HCT116 (cell line): ENCODE results near the gene KRTCAP2. TPM values are rescaled to one million over a fixed set of nuclear protein-coding genes. Genes with fewer than 3 reads are reported as not detected.
A peak's percentile ranks its signal among the peaks of the same experiment; 100 is the strongest.

Source experiments
- ATAC-seq: fragments of 200-7000 bp; cut with Tn5 transposase; 2 replicates; pipeline ENCODE4 v1.9.1; 2020; ENCODE audit warnings: mild to moderate bottlenecking, moderate library complexity
- BruUV-seq: library from RNA; stranded (reverse); fragments of 400-500 nt; replicated peaks from 2 replicates; lab custom pipeline; 2021; lab: Mats Ljungman, UMichigan
- CTCF ChIA-PET: fragments of 300-600 bp; sonication (Branson Sonifier 250); formaldehyde crosslinking; loops from one replicate; lab custom pipeline; 2021; ENCODE audit warnings: antibody characterized with exemption; lab: Charles Lee
- POLR2A ChIA-PET: fragments of 300-600, 350-600 bp; sonication (Branson Sonifier 250); formaldehyde crosslinking; loops from one replicate; lab custom pipeline; 2021; ENCODE audit warnings: antibody characterized with exemption; lab: Charles Lee
- RAD21 ChIA-PET, 2 experiments: fragments of 300-600 bp; sonication (Branson Sonifier 250); formaldehyde crosslinking; loops; one replicate each; lab custom pipeline; 2023; ENCODE audit warnings: low total read pairs in 2 of 2; ENCODE audit not compliant: uncharacterized antibody in 2 of 2, unreplicated experiment in 2 of 2, low non-redundant PET in 1 of 2; lab: Charles Lee
- DNase-seq: peaks from one replicate; pipeline ENCODE4 v3.0.0-alpha.2; 2010; ENCODE audit warnings: low read depth, low spot score
- H2AFZ ChIP-seq: fragments of 200-600 bp; shearing (Covaris generic), sonication (generic); 2 replicates; pipeline ENCODE4 v1.6.1; 2017; ENCODE audit warnings: low read depth, mixed run types, mixed read lengths, antibody characterized with exemption, low read length; ENCODE audit not compliant: poor library complexity, severe bottlenecking
- H3K27ac ChIP-seq: 2 replicates; pipeline ENCODE4 v1.5.1; 2012; ENCODE audit warnings: low read depth, low read length
- H3K27me3 ChIP-seq: fragments of 200-600 bp; sonication (generic); 2 replicates; pipeline ENCODE4 v1.6.1; 2016; ENCODE audit warnings: mixed run types, low read length, mixed read lengths; ENCODE audit not compliant: insufficient read depth
- H3K36me3 ChIP-seq, 2 experiments: fragments of 200-500 bp in 1 of 2; fragments of 200-600 bp in 1 of 2; sonication (Bioruptor generic) in 1 of 2; sonication (generic) in 1 of 2; 2 replicates each; pipeline versions ENCODE4 v1.5.1 to v1.6.1; 2014 to 2016; ENCODE audit warnings: low read length in 2 of 2, inconsistent platforms in 1 of 2, mixed read lengths in 1 of 2, mixed run types in 1 of 2; ENCODE audit not compliant: insufficient read depth in 2 of 2, control insufficient read depth in 1 of 2
- H3K4me1 ChIP-seq, 2 experiments: fragments of 200-600 bp in 1 of 2; sonication (generic) in 1 of 2; 2 replicates each; pipeline versions ENCODE4 v1.5.1 to v1.6.1; 2012 to 2017; ENCODE audit warnings: low read length in 2 of 2, inconsistent platforms in 1 of 2, mild to moderate bottlenecking in 1 of 2, mixed read lengths in 1 of 2, mixed run types in 1 of 2, moderate library complexity in 1 of 2; ENCODE audit not compliant: insufficient read depth in 2 of 2, control insufficient read depth in 1 of 2
- H3K4me2 ChIP-seq: fragments of 200-600 bp; sonication (generic); 2 replicates; pipeline ENCODE4 v1.6.1; 2017; ENCODE audit warnings: mixed run types, low read length, mixed read lengths
- H3K4me3 ChIP-seq, 2 experiments: fragments of 200-600 bp in 1 of 2; sonication (generic) in 1 of 2; replicated peaks in 1 of 2; 2 replicates each; pipeline ENCODE4 v1.5.1; 2011 to 2016; ENCODE audit warnings: low read length in 2 of 2, control low read depth in 1 of 2, low read depth in 1 of 2, mild to moderate bottlenecking in 1 of 2, mixed read lengths in 1 of 2, mixed run types in 1 of 2
- H3K79me2 ChIP-seq: fragments of 200-600 bp; sonication (generic); 2 replicates; pipeline ENCODE4 v1.6.1; 2017; ENCODE audit warnings: mild to moderate bottlenecking, mixed run types, low read length, moderate library complexity, mixed read lengths; ENCODE audit not compliant: insufficient read depth
- H3K9ac ChIP-seq: fragments of 200-600 bp; sonication (generic); 2 replicates; pipeline ENCODE4 v1.6.1; 2016; ENCODE audit warnings: low read length, mixed read lengths
- H3K9me2 ChIP-seq: fragments of 200-600 bp; sonication (generic), shearing (Covaris generic); 2 replicates; pipeline ENCODE4 v1.6.1; 2017; ENCODE audit warnings: mixed run types, mild to moderate bottlenecking, moderate library complexity; ENCODE audit not compliant: insufficient read depth
- H3K9me3 ChIP-seq, 2 experiments: fragments of 200-500 bp in 1 of 2; fragments of 200-600 bp in 1 of 2; sonication (Bioruptor generic) in 1 of 2; sonication (generic) in 1 of 2; 2 replicates each; pipeline ENCODE4 v1.6.1; 2014 to 2017; ENCODE audit warnings: low read length in 2 of 2, mixed read lengths in 2 of 2, inconsistent platforms in 1 of 2, low read depth in 1 of 2, mild to moderate bottlenecking in 1 of 2, mixed run types in 1 of 2, moderate library complexity in 1 of 2; ENCODE audit not compliant: control insufficient read depth in 1 of 2, insufficient read depth in 1 of 2
- H4K20me1 ChIP-seq: fragments of 200-600 bp; sonication (generic), shearing (Covaris generic); 2 replicates; pipeline ENCODE4 v1.6.1; 2017; ENCODE audit warnings: mixed run types, mild to moderate bottlenecking, moderate library complexity; ENCODE audit not compliant: insufficient read depth
- CBX3 ChIP-seq: IDR thresholded peaks from 2 replicates; pipeline ENCODE4 v1.6.1; 2012; ENCODE audit warnings: low read depth
- CTCF ChIP-seq, 3 experiments: fragments of 200-600 bp in 1 of 3; sonication (generic) in 1 of 3; IDR thresholded peaks in 2 of 3; conservative IDR thresholded peaks in 1 of 3; 2 replicates each; pipeline ENCODE4 v1.5.1; 2012 to 2017; ENCODE audit warnings: low read depth in 2 of 3, low read length in 2 of 3, antibody characterized with exemption in 1 of 3, borderline replicate concordance in 1 of 3, control low read depth in 1 of 3, mild to moderate bottlenecking in 1 of 3, mixed read lengths in 1 of 3, mixed run types in 1 of 3, moderate library complexity in 1 of 3; ENCODE audit not compliant: insufficient read depth in 1 of 3
- ELF1 ChIP-seq: IDR thresholded peaks from 2 replicates; pipeline ENCODE4 v1.6.1; 2012; ENCODE audit warnings: low read depth, borderline replicate concordance
- EZH2 ChIP-seq: fragments of 200-600 bp; sonication (generic); IDR thresholded peaks from 2 replicates; pipeline ENCODE4 v1.6.1; 2017; ENCODE audit warnings: antibody characterized with exemption, mixed run types
- EZH2phosphoT487 ChIP-seq: fragments of 200-600 bp; IDR thresholded peaks from 2 replicates; pipeline ENCODE4 v1.6.1; 2018; ENCODE audit warnings: antibody characterized with exemption, borderline replicate concordance
- JUND ChIP-seq: IDR thresholded peaks from 2 replicates; pipeline ENCODE4 v1.6.1; 2012
- POLR2A ChIP-seq: IDR thresholded peaks from 2 replicates; pipeline ENCODE4 v1.7.0; 2011; ENCODE audit warnings: borderline replicate concordance; ENCODE audit not compliant: insufficient read depth, insufficient read length; ENCODE audit errors: extremely low read depth
- POLR2AphosphoS5 ChIP-seq: IDR thresholded peaks from 2 replicates; pipeline ENCODE4 v1.6.1; 2011; ENCODE audit warnings: mild to moderate bottlenecking, low read depth, low read length, moderate library complexity
- RAD21 ChIP-seq: IDR thresholded peaks from 2 replicates; pipeline ENCODE4 v1.6.1; 2012; ENCODE audit warnings: low read depth, mild to moderate bottlenecking
- SIN3A ChIP-seq: IDR thresholded peaks from 2 replicates; pipeline ENCODE4 v1.6.1; 2012; ENCODE audit warnings: low read depth
- SP1 ChIP-seq: IDR thresholded peaks from 2 replicates; pipeline ENCODE4 v1.6.1; 2012; ENCODE audit warnings: low read depth
- YY1 ChIP-seq: IDR thresholded peaks from 2 replicates; pipeline ENCODE4 v1.6.1; 2011; ENCODE audit warnings: low read length, low read depth, moderate library complexity, mild to moderate bottlenecking; ENCODE audit not compliant: insufficient replicate concordance; ENCODE audit errors: extremely low read depth
- ZBTB33 ChIP-seq: IDR thresholded peaks from 2 replicates; pipeline ENCODE4 v1.6.1; 2011; ENCODE audit warnings: mild to moderate bottlenecking, low read length, moderate library complexity; ENCODE audit not compliant: insufficient replicate concordance; ENCODE audit errors: extremely low read depth
- ZFX ChIP-seq: fragments of 450-650 bp; IDR thresholded peaks from 2 replicates; pipeline ENCODE4 v1.6.1; 2017
- intact Hi-C: fragments of 100-400 bp; cut with micrococcal nuclease; formaldehyde crosslinking; loops from 2 replicates; pipeline ENCODE4 v1.10.0; 2022
- total RNA-seq: library from RNA; stranded (reverse); gene quantifications from one replicate; pipeline ENCODE4 v1.2.1, GENCODE V29; 2021; ENCODE audit not compliant: unreplicated experiment
- TF ChIP-seq, protein P1 (sequence below): IDR thresholded peaks from 2 replicates; pipeline ENCODE4 v1.6.1; 2012

Gene KRTCAP2
- total RNA-seq, 1 experiment from 2014 or later, result 143 TPM

DNA sequence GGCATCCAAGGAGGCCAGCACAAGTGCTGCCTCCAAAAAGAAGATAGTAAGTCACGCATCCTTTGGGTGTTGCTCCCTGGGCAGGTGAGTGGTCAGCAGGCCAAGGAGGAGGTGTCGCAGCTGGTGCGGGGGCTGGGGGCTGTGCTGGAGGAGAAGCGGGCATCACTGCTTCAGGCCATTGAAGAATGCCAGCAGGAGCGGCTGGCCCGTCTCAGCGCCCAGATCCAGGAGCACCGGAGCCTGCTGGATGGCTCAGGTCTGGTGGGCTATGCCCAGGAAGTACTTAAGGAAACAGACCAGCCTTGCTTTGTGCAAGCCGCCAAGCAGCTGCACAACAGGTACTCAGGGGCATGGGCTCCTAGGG lies 4.8 kb upstream of the KRTCAP2 start:
- ATAC-seq, result no peak
- Histone ChIP-seq H3K4me1 (peaks cover 0 to 35% of the 10 kb centered on the region in 2 experiments; a peak in 2 of 4 replicates), H3K27me3 (no peaks in the 10 kb centered on the region), H3K4me2 (no peak overlapping the region), H3K36me3 (no peaks in the 10 kb centered on the region; a peak in 1 of 4 replicates), H3K9me3 (no peaks in the 10 kb centered on the region), H2AFZ (no peak overlapping the region), H4K20me1 (no peaks in the 10 kb centered on the region), H3K9me2 (no peaks in the 10 kb centered on the region), H3K9ac (no peak overlapping the region), H3K79me2 (peaks cover 2% of the 10 kb centered on the region; the same call in 1 of the 2 replicates), H3K27ac (no peak overlapping the region), H3K4me3 (no peak overlapping the region)
- intact Hi-C loops, result loop anchor here (2.0 to 10.0 kb wide), 2 partner anchors 147 to 415 kb away; partner anchors contain the start of gene RUSC1
- POLR2A ChIA-PET, result interaction anchor here (1.9 kb wide), 1 partner anchor 17 kb away, joined by 4 read pairs; no protein-coding TSS in a partner anchor
- no peak for TF ChIP-seq POLR2A
- TF ChIP-seq EZH2, result no peak
- TF ChIP-seq CBX3, result no peak
- DNase-seq, result no peak
- RAD21 ChIA-PET, result interaction anchor here in 1 of 2 experiments (1.1 kb wide), 1 partner anchor 16 kb away, joined by 3 read pairs; no protein-coding TSS in a partner anchor
- BruUV-seq, result no TSS peak
- CTCF ChIA-PET, result interaction anchor here (2.0 kb wide), 1 partner anchor 16 kb away, joined by 10 read pairs; no protein-coding TSS in a partner anchor

- CTCF ChIA-PET, result interaction anchor here (1.0 to 2.0 kb wide), 2 partner anchors 10 to 17 kb away, joined by 3 to 10 read pairs; no protein-coding TSS in a partner anchor
- Histone ChIP-seq H3K4me1 (peaks cover 0 to 36% of the 10 kb centered on the region in 2 experiments; a peak in 3 of 4 replicates), H4K20me1 (no peaks in the 10 kb centered on the region), H3K9me3 (no peaks in the 10 kb centered on the region), H3K27me3 (no peaks in the 10 kb centered on the region), H3K27ac (no peak overlapping the region; the same call in 1 of the 2 replicates), H2AFZ (no peak overlapping the region), H3K9me2 (no peaks in the 10 kb centered on the region), H3K79me2 (peaks cover 7% of the 10 kb centered on the region), H3K36me3 (no peaks in the 10 kb centered on the region; a peak in 1 of 4 replicates), H3K4me3 (no peak overlapping the region), H3K4me2 (peak overlapping the region; percentile 4; the same call in 1 of the 2 replicates), H3K9ac (no peak overlapping the region)
- intact Hi-C loops, result loop anchor here (2.0 to 10.0 kb wide), 2 partner anchors 147 to 415 kb away; partner anchors contain the start of gene RUSC1
- POLR2A ChIA-PET, result interaction anchor here (1.9 kb wide), 1 partner anchor 17 kb away, joined by 4 read pairs; no protein-coding TSS in a partner anchor
- BruUV-seq, result no TSS peak
- RAD21 ChIA-PET, result interaction anchor here in 1 of 2 experiments (1.1 kb wide), 1 partner anchor 16 kb away, joined by 3 read pairs; no protein-coding TSS in a partner anchor
- no peak for DNase-seq
- no peak for ATAC-seq
- TF ChIP-seq EZH2 (no peak), JUND (no peak), SP1 (no peak), CTCF (IDR thresholded peaks at IDR 0.05 in 2 of 3, conservative IDR thresholded peaks at IDR 0.05 in 1 of 3; ENCODE audit: borderline replicate concordance in 1 of 3, insufficient read depth in 1 of 3, low read depth in 2 of 3, low read length in 2 of 3) (no peak), SIN3A (no peak), RAD21 (no peak), YY1 (no peak), ZFX (no peak), POLR2AphosphoS5 (no peak), ZBTB33 (no peak), EZH2phosphoT487 (no peak), ELF1 (no peak)
- TF ChIP-seq, protein P1, sequence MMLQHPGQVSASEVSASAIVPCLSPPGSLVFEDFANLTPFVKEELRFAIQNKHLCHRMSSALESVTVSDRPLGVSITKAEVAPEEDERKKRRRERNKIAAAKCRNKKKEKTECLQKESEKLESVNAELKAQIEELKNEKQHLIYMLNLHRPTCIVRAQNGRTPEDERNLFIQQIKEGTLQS, result no peak
These were observed 4.3 kb upstream of the KRTCAP2 start for GRCh38 chr1:155177192-155177917.
